ENCODE data around the gene IRGC.

- TF ChIP-seq POLR2A (IDR thresholded peaks at IDR 0.05): no peak
- TF ChIP-seq CTCF (IDR thresholded peaks at IDR 0.05): no peak
Observed at GRCh38 chr19:43715776-43716175, at the start of gene IRGC.

Measured in ovary (tissue), 3 donors.